Stimulated activated CD8-positive, alpha-beta memory T cell treated with anti-CD3 and anti-CD28 coated beads, Interleukin-15, amount 100 ng/mL, for 4 hours (primary cell): ENCODE measurements around the gene VGLL4.
"Not testable (repeated sequence)": the region's sequence is repeated elsewhere in the genome, so short reads cannot be mapped to it uniquely, and the experiment has no call there.

Experiments used
- DNase-seq, 2 donors: peaks; one replicate each; pipeline ENCODE4 v3.0.0-alpha.2; 2020; ENCODE audit warnings: low read depth in 2 of 2

VGLL4 gene

DNA sequence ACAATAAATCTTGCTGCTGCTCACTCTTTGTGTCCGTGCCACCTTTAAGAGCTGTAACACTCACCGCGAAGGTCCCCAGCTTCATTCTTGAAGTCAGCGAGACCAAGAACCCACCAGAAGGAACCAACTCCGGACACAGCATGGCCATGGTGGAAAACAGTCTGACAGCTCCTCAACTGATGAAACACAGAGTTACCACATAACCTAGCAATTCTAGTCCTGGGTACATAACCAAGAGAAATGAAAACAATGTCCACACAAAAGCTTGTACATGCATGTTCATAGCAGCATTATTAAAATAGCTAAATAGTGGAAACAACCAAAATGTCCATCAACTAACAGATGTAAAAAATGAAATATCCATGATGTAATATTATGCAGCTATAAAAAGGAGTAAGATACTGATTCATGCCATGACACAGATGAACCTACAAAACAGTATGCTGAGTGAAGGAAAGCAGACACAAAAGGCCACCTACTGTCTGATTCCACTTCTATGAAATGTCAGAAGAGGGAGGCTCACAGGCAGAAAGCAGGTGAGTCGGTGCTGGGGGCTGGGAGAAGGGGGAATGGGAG is 36.8 kb downstream of the VGLL4 start:
- no peak for DNase-seq

DNA sequence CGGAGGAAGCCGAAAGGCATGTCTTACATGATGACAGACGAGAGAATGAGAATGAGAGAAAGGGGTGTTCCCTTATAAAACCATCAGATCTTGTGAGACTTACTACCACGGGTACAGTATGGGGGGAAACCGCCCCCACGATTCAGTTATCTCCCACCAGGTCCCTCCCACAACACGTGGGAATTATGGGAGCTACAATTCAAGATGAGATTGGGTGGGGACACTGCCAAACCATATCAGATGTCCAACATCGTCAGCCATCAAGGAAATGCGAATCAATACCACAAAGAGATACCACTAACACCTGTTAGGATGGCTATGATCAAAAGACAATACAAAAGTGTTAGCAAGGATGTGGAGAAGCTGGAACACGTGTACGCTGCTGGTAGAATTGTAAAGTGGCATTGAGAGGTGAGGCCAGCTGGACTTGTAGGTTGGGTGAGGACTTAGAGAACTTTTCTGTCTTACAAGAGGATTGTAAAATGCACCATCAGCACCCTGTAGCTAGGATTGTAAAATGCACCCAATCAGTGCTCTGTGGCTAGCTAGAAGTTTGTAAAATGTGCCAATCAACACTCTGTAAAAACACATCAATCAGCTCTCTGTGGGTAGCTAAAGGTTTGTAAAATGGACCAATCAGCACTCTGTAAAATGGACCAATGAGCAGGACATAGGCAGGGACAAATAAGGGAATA is 37.5 kb downstream of the VGLL4 start:
- no peak for DNase-seq

DNA sequence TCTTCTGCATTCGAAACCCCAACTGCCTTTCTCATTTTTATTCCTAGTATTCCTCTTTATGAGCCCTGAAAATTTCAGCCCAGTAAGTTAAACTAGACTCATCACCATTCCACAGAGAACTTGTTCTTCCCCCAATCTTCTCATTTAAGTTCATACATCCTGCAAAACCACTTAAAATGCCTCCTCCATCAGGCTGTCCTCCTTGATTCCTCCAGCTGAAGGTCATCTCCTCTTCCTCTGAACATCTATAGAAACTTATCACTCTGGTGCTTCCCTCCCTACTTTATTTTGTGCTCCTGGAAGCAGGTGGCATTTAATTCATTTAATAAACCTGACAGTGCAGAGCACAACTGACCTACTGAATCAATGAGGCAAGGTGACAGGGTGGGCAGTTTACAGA is 38.3 kb downstream of the VGLL4 start:
- no peak for DNase-seq

DNA sequence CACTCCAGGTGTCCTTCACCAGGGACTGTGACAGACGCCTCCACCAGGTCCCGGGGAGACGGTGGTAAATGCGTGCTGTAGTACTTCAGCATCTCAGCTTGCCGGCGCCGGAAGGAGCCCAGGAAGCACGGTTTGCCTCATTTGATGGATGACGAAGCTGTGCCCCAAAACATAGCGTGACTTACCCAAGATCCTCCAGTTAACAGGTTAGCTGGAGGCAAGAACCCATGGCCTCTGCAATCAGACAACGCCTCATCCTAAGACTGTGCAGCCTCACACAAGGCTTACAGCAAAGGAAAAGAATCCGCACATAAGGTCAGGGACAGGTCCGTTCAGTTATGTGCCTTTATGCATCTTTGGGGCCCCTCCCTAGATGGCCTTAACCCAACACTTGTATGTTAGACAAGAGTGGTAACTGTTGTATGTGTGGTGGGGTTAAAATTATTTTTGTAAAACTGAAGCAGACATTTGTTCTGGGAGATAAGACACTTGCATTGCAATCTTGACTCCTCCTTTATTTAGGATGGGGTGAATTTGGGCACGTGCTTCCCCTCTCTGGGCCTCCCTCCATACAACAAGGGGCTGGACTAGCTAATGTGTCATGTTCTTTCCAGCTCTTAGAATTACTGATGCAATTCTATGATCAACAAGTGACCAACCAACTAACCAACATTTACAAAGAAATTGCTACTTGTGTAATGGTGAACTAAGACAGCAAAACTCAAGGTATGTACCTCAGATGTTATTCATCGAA is 39.4 kb downstream of the VGLL4 start:
- no peak for DNase-seq

DNA sequence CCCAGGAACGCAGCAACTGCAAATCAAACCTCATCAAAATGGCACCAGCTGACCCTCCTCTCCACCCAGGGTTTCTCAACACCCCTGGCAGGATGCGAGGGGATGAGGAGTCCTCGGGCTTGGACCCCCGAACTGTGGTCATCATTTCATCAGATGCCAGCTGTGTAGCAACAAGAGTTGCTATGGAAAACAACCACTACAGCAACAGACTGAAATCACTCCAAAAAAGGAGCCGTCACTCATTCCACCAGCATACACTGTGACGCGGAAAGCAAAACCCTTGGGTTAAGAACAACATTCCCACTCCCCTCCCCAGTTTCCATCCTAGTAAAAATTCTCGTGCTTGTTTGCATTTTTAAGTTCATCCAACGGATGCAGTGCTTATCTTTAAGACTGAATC is 40.1 kb downstream of the VGLL4 start:
- no peak for DNase-seq

DNA sequence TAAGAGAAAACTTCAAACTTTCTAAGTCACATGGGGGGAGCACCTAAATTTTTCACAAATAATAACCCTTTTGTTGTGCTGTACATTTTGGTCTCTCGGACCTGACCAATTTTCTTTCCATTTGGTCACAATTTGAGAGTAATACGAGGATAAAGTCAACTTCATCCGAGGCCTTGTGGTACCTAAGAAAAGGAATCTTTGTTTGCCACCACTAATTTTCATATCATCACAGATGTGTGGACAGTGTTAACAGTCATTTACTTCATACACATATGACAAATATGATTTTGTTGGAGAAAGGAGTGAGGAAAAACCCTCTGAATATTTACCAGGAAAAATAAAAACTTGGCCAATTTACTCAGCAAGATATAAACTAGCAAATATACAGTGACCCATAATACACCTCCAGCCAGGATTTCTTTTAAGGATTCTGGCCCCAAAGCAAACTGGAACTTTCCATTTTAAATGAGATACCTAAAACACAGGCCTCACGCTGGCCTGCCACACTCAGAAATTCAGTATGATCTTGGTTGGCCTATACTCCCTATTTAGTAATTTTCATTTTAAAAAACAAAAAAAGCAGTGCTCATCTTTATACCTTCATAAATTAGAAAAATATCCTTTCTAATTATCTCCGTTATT is 40.7 kb downstream of the VGLL4 start:
- no peak for DNase-seq

DNA sequence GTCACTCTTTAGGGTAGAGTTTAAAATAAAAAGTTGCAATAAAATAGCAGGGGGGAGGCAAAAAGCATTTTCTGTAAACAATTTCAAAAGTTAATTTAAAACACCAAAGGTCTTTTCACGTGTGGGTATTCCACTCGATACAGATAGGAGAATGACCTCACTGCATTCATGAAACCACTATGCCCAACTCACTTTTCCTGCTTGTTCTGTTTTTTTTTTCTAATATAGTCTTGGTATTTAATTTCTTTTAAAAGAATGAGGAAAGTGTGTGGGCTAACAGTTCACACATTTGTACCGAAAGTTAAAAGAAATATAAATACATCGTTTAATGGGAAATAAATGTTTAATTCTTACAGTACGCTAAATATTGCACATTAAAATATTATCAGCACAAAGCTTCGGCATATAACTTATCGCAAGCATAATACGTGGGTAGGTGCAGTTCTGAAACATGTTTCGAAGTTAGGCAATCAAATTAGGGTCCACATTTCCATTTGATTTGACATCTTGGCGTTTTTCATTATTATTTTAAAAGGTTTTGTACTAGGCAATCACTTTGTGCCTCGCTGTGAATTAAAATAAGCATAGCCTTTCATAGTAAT is 41.4 kb downstream of the VGLL4 start:
- DNase-seq = no peak

DNA sequence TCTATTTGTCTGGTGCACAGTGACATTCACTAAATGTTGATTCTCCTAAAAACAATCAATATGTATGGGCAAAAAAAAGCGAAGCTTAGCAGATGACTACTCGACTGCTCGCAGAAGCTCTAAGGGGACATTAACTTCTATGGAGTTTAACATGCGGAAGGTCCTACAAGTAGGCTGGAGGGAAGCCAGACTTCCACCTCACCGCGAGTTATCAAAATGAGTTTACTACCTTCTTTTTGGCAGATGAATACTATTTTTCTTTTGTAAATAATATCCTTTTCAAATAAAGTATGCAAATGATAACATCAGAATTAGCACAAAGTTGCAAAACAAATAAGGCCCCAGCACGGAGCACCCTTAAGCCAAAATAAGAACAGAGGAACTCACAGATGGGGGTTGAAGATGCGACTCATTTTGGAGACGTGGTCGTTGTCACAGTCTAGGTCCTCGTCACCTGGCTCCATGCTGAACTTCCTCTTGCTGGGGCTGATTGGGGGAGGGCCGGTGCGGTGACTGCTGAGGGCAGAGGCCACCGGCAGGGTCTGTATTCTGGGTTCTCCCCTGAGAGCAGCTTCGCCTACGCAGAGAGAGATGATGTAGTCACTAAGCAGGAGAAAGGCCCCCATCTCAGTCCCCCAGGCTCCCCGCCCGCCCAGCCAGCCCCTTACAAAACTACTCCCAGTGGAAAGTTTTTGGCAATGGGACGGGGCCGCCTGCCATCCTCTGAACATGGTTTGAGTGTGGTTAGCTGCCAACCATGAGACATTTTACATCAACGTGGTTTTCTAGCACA is 42.1 kb downstream of the VGLL4 start:
- no peak for DNase-seq

DNA sequence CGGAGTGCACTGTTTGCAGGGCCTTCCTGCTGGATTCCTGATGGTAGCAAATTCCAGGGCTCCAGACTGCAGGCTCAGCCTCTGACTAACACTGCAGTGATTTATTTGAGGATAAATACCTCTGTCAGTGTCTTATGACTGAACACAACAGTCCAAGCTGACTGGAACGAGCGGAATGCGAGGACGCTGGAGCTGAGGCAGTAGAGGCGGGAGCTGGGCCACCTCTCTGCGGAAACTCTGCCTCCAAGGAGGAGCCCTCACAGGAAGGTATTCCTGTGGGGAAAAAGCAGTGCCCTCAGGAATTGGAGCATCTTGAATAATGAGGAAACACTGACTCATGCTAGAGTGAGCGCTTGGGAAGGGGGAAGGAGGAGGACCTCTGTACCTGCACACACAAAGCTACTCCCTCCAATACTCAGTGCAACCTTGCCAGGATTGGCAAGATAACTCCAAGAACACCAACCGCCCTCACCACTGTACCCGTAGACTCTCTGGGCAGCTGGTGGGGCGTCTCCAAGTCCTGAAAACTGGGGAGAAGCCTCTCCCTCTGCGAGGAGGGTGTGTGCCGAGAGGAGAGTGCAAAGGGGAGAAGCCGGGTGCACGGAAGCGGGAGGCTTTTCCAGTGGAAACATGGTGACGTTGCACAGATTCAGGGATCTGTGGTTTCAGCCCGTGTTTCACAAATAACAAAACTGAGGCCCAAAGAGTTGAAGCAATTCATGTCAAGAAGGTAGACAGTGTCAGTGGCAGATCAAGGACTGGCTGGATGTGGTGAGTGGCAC is 43.0 kb downstream of the VGLL4 start:
- DNase-seq = no peak

DNA sequence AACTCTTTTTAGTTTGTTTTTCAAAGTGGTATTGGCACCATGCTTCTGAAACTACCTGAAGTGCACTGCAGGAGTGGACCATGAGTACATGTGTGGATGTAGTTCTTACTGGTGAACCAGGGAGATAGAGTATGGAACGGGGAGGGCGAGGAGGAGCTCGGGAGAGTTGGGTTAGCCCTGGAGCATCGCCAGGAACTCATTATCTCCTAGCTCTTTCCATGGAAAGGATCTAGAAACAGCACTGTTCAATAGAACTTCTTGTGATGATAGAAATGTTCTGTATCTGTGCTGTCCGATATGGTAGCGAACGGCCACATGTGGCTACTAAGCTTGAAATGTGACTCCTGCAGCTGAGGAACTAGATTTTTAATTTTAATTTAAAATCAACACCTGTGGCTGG is 47.3 kb downstream of the VGLL4 start:
- no peak for DNase-seq

DNA sequence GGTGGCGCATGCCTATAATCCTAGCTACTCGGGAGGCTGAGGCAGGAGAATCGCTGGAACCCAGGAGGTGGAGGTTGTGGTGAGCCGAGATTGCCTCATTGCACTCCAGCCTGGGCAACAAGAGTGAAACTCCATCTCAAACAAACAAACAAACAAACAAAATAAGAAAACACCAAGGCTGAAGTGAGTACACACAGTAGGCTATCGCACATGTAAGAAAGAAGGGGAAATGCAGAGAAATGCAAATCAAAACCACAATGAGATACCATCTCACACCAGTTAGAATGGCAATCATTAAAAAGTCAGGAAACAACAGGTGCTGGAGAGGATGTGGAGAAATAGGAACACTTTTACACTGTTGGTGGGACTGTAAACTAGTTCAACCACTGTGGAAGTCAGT is 48.7 kb downstream of the VGLL4 start:
- DNase-seq = not testable (repeated sequence)

DNA sequence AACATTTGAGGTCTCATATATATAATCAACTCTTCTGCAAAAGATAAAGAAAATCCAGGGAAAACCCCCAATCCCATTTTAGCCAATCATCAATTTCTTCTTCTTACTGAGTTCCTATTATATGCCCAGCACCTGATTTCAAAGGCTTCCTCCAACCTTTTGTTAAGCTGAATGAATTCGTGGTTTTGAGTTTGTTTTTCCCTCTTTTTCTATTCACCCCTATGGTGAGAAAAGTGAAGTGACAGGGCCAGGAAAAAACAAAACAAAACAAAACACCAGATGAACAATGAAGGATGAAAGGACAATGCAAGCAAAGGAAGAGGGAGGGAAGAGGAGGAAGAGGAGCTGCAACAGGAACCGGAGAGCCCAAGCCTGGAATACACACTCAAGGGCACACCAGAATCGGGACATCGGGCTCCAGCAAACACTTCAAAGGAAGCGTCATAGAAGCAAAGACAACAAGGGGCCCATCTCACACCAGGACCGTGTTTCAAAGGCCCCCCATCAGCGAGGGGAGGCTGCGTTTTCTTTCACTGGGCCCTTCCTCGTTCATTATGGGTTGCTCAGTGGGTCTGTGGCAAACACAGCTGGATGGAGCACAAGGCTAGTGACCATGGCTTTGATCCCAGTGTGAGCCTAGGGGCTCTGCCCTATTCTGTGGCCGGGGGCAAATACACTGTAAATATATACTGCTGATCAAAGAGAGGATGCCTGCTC is 50.2 kb downstream of the VGLL4 start:
- no peak for DNase-seq

DNA sequence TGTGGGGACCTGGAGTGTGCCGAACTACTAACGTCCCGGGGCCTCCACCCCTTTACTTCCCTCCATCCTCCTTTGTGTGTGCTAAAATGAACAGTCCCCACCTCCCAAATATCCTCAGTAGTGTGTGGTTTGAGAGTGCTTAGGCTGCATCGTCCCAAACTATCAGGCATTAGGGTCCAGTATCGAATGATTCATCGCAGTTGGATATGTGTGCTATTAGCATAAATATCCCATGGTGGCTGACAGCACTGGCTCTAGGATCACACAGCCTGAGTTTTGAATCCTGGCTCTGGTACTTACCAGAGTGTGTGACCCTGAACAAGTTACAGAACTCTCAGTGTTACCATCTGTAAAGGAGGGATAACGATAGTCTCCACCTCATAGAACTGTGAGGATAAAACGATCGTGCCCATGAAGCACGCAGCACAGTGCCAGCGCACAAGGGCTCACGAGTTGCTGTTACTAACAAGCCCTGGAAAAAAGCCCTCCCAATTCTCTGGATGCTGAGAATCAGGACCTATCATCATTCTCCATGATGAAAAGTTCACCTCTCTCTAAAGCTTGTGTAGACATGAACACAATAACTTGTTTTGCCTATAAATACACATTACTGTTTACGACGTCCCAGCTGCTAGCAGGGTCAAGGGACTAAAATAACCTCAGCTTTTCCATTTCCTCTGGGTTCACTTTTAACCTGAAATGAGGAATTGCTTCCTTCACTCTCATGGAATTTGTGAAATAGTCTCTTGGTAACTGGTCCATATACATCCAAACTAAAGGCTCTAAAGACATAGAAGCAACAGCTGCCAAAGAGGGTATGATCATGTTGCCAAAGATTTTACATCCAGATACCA is 51.0 kb downstream of the VGLL4 start:
- DNase-seq = no peak

DNA sequence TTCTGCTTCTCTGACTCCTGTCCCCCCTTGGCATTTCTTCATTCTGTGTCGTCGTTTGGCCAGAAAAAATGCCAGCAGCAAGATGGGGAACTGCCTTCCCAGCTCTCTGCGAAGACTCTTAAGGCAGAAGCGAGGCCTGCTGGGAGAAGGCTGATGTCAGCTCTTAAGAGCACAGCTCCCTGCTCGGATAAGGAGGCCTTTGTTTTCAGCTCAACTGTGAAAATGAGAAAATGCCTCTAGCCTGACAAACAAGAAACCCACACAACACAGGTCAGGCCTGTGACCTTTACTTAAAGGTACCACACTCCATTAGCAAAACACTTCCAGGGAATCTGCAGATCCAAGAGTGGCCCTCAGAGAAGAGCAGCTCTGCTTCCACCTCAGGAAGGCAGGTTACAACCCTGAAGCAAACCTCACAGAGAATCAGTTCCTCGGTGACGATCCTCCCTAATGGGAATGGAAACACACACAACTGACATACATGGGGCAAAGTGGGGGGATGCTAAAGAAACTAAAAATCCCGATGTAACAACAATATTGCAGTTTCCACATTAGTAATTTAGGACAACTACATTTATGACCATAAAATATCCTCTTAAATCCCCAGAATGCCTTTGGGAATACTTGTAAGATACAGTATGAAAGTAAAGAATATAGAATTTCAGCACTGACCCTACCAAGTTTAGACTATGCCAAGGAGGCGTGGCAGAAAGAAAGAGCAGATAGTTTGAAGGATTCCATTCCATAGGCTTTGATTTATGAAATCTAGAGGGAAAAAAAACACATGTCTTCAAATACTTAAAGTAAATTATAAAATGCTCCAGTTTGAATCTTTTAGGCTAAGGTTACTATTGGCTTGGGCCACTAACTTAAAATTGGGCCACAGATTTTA is 52.1 kb downstream of the VGLL4 start:
- DNase-seq = no peak

DNA sequence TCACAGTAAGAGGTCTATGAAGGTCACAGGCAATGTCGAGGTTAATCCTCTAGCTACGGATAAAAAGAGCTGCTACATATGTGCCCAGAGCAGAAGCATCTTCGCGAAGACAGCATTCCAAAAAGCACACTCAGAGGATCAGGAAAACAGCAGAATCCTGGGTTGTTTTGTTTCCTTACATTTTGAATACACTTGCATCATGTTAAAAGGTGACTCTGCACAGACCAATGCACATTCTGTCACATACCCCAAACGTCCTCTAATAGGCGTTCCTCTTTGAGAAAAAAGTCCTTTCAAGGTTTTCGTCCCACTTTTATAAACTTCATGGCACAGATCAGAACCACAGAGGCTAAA is 52.7 kb downstream of the VGLL4 start:
- DNase-seq = no peak

DNA sequence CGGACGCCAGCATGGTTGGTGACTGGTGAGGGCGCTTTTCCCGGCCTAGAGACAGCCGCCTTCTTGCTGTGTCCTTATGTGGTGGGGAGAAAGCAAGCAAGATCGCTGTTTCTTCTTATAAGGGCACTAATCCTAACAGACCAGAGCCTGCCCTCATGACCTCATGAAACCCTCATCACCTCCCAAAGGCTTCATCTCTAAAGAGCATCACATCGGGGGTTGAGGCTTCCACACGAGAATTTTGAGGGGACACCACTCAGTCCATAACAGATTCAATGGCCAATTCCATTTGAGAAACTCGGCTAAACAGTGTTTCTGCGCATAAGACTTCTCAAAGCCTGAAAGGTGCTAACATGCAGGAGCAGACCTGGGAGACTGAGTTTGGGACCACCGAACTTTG is 54.0 kb downstream of the VGLL4 start:
- DNase-seq = no peak

DNA sequence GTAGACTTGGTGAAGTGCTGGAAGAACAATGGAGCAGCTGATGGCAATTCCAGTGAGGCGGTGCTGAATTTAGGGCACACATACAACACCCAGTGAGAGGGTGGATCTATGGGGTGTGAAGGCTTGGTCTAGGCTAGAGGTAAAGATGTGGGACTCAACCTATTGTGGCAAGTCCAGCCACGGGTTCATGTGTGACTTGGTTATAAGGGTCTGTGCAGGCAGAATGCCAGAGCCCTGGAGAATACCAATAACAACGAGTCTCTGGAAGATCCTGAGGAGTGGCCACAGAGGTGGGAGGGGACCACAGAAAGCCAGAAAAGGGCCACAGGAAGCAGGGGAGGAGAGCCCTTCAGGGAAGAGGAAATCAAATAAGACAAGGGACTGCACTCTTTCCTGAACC is 55.0 kb downstream of the VGLL4 start:
- no peak for DNase-seq

DNA sequence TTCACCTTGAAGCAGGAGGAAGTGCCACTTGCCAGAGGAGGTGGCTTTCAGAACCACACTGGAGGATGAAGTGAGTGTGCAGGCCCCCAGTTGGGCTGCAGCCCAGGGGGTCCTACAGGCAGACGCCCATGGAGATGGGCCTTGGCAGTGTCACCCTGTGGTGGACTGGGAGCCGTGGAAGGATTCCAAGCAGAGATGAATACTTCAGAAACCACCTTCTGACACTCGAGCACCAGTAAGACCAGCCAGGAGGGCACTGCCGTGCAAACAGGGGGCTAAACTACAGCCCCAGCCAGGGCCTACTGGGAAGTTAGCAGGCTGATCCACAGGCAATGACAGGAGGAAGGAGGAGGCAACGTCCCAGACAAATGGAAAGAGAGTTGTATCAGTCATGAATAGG is 55.4 kb downstream of the VGLL4 start:
- no peak for DNase-seq
